GM18519 (cell line): Measurements from ENCODE around the gene OR6B1.
"Not testable (repeated sequence)": the region's sequence is repeated elsewhere in the genome, so short reads cannot be mapped to it uniquely, and the experiment has no call there.

Experiments used
- ATAC-seq: cut with Tn5 transposase; IDR thresholded peaks from one replicate; pipeline ENCODE4 v1.9.1; 2021; ENCODE audit warnings: mild to moderate bottlenecking, moderate library complexity; ENCODE audit not compliant: unreplicated experiment, low FRiP score

OR6B1 gene

DNA sequence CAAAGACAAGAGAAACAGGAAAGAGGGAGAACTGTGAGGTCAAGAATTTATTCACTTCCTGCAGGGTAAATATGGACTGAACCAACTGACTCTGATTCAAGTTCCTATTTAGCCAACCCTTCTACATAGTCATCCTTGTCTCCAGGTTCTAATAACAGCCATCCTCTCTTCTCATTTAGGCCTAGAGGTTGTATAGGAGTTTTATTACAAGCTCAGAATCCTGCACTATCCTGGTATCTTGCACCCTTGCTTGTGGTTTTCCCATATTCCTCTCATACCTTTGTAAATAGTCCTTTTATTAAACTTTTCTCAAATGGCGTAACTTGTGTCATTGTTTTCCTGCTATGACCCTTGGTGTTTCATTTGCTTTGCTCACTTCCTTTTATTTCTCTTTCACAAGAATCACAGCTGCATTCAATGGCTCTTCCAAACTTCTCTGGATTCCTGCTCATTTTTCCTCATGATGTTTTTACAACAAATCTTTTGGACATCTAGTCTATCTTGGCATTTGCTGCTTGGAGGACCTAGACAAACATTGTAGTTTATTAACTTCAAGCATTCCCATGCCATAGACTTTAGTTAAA lies 36.3 kb downstream of the OR6B1 start:
- no peak for ATAC-seq

GRCh38 chr7:144037414-144038035 lies 37.4 kb downstream of the OR6B1 start:
- ATAC-seq: no peak

GRCh38 chr7:144038887-144039286 lies 38.8 kb downstream of the OR6B1 start:
- ATAC-seq: no peak

DNA sequence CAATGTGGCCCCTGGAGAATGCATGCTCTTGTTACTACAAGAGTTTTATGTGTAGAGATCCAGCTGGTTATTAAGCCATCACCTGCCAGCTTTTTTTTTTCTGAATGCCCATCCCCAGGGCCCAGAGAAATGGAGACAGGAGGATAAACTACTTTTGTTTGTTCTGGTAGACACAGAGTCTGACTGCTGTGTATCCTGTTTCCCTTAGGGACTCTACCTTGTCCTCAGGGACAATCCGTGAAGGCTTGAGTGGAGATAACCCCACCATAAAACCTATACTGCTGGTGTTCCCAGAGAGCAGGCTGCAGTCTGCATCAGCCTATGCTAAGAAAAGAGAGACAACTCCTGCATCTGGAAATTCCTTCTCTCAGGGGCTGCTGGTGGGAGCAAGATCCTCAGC lies 48.5 kb downstream of the OR6B1 start, which contains the start of gene OR2A5:
OR2A5 (plus strand) TSS at position 301 of the 400 bp plus-strand sequence. CDS start 1,454 bp downstream, outside the sequence.
- no peak for ATAC-seq

- no peak for ATAC-seq
These were observed 49.4 kb downstream of the OR6B1 start for GRCh38 chr7:144049491-144049890.

DNA sequence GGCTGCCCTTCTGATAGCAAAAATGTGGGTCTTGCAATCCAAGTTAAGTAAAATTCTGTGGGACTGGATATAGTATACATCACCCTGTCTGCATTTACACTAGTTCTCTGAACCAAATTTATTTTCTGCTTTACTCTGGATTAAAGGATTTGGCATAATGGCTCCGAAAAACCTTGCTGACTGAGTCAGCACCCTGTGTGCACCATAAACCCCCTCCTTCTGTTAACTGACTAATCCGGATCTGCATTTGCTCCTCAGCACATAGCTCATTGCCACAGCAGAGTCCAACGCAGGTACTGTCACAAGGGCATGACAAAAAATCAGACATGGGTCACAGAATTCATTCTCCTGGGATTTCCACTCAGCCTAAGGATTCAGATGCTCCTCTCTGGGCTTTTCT lies 50.0 kb downstream of the OR6B1 start:
- no peak for ATAC-seq

- ATAC-seq: not testable (repeated sequence)
These were observed 50.8 kb downstream of the OR6B1 start for GRCh38 chr7:144050884-144051283.

- ATAC-seq: no peak
These were observed 57.8 kb downstream of the OR6B1 start for GRCh38 chr7:144057954-144058353.
